Endothelial cell of umbilical vein (primary cell): ENCODE results near the gene SP1. TPM values are rescaled to one million over a fixed set of nuclear protein-coding genes. Genes with fewer than 3 reads are reported as not detected.

ENCODE experiments used
- BruUV-seq: library from RNA; stranded (reverse); fragments of 400-500 nt; replicated peaks from 2 replicates; lab custom pipeline; 2021; lab: Mats Ljungman, UMichigan
- CTCF ChIA-PET: fragments of 300-600, 350-600 bp; sonication (Branson Sonifier 250); formaldehyde crosslinking; loops from one replicate; lab custom pipeline; 2021; ENCODE audit warnings: antibody characterized with exemption, inconsistent platforms; lab: Charles Lee
- POLR2A ChIA-PET: fragments of 300-600, 350-600 bp; sonication (Branson Sonifier 250); formaldehyde crosslinking; loops from one replicate; lab custom pipeline; 2021; ENCODE audit warnings: antibody characterized with exemption, inconsistent platforms; lab: Charles Lee
- DNase-seq: peaks from one replicate; pipeline ENCODE4 v3.0.0-alpha.2; 2011; ENCODE audit warnings: low read depth, low spot score
- FAIRE-seq: peaks from 2 replicates; lab custom pipeline; 2011; peaks lifted over from hg19 to GRCh38; lab: Jason Lieb, UNC
- H2AFZ ChIP-seq: 2 replicates; pipeline ENCODE4 v1.6.0; 2012; ENCODE audit warnings: low read depth, low read length, control low read depth, inconsistent platforms
- H3K27ac ChIP-seq: 2 replicates; pipeline ENCODE4 v1.5.1; 2011; ENCODE audit warnings: low read depth, mild to moderate bottlenecking, control low read depth, low read length, moderate library complexity; ENCODE audit not compliant: insufficient read depth
- H3K27me3 ChIP-seq, 2 experiments: 2 replicates each; pipeline versions ENCODE4 v1.6.0 to v1.6.1; 2011; ENCODE audit warnings: low read length in 2 of 2, mixed read lengths in 1 of 2; ENCODE audit not compliant: control insufficient read depth in 2 of 2, insufficient read depth in 2 of 2
- H3K36me3 ChIP-seq, 2 experiments: 2 replicates in 1 of 2; 3 replicates in 1 of 2; pipeline ENCODE4 v1.5.1; 2011; ENCODE audit warnings: low read length in 2 of 2, mild to moderate bottlenecking in 1 of 2, moderate library complexity in 1 of 2; ENCODE audit not compliant: control insufficient read depth in 2 of 2, insufficient read depth in 2 of 2; ENCODE audit errors: extremely low read depth in 1 of 2
- H3K4me1 ChIP-seq: 3 replicates; pipeline ENCODE4 v1.5.1; 2011; ENCODE audit warnings: mild to moderate bottlenecking, low read length; ENCODE audit not compliant: control insufficient read depth, insufficient read depth; ENCODE audit errors: extremely low read depth
- H3K4me2 ChIP-seq: 2 replicates; pipeline ENCODE4 v1.6.1; 2011; ENCODE audit warnings: low read length, control low read depth, mixed read lengths; ENCODE audit not compliant: insufficient read depth
- H3K4me3 ChIP-seq, 3 experiments: fragments of 200-600 bp in 1 of 3; sonication (generic), shearing (Covaris generic) in 1 of 3; replicated peaks in 1 of 3; 2 replicates each; pipeline ENCODE4 v1.5.1; 2011 to 2016; ENCODE audit warnings: control low read depth in 3 of 3, low read length in 3 of 3, mild to moderate bottlenecking in 2 of 3, inconsistent platforms in 1 of 3, low read depth in 1 of 3, moderate library complexity in 1 of 3; ENCODE audit not compliant: insufficient read depth in 1 of 3
- H3K79me2 ChIP-seq: 2 replicates; pipeline ENCODE4 v1.6.0; 2012; ENCODE audit warnings: low read length, inconsistent platforms; ENCODE audit not compliant: control insufficient read depth, insufficient read depth
- H3K9ac ChIP-seq: replicated peaks from 2 replicates; pipeline ENCODE3; 2011; ENCODE audit warnings: low read length, control low read depth; ENCODE audit not compliant: insufficient read depth; ENCODE audit errors: extremely low read depth
- H3K9me1 ChIP-seq: replicated peaks from 3 replicates; pipeline ENCODE4 v1.6.0; 2011; ENCODE audit warnings: mild to moderate bottlenecking, low read length; ENCODE audit not compliant: control insufficient read depth, insufficient read depth; ENCODE audit errors: extremely low read depth
- H3K9me3 ChIP-seq: replicated peaks from 2 replicates; pipeline ENCODE4 v1.5.1; 2012; ENCODE audit warnings: low read length, inconsistent platforms; ENCODE audit not compliant: control insufficient read depth, insufficient read depth
- H4K20me1 ChIP-seq: replicated peaks from 2 replicates; pipeline ENCODE3; 2011; ENCODE audit warnings: mild to moderate bottlenecking, low read length; ENCODE audit not compliant: control insufficient read depth, insufficient read depth; ENCODE audit errors: extremely low read depth
- EZH2 ChIP-seq: IDR thresholded peaks from 2 replicates; pipeline ENCODE4 v1.6.1; 2012; ENCODE audit warnings: borderline replicate concordance, low read depth, mild to moderate bottlenecking, moderate library complexity, low read length, inconsistent platforms; ENCODE audit not compliant: severe bottlenecking
- dilution Hi-C: fragments of 300-500 bp; cut with MboI; formaldehyde crosslinking; loops from one replicate; pipeline ENCODE4 v1.15.0; 2019; ENCODE audit warnings: low sequenced_read_pairs; ENCODE audit not compliant: extremely low pct_ligation_motif_present
- intact Hi-C: fragments of 100-400 bp; cut with micrococcal nuclease; formaldehyde crosslinking; loops from one replicate; pipeline ENCODE4 v1.10.0; 2022
- polyA plus RNA-seq, 4 experiments: library from polyadenylated mRNA; depleted of rRNA in 3 of 4; stranded (reverse) in 3 of 4; unstranded in 1 of 4; fragments of >200 nt; gene quantifications; 2 replicates each; pipeline versions ENCODE4 v1.2.1 to v1.2.3, GENCODE V29; 2011 to 2012; ENCODE audit warnings: missing spikeins in 1 of 4
- total RNA-seq: library from RNA; stranded (reverse); gene quantifications from 2 replicates; pipeline ENCODE4 v1.2.3, GENCODE V29; 2021
- TF ChIP-seq, protein P1 (sequence below), 2 donors: IDR thresholded peaks; 1 replicate in 1 of 2; 2 replicates in 1 of 2; pipeline ENCODE4 v1.5.1; 2011; ENCODE audit warnings: low read length in 2 of 2, mild to moderate bottlenecking in 2 of 2, moderate library complexity in 2 of 2, control low read depth in 1 of 2, inconsistent platforms in 1 of 2, low read depth in 1 of 2; ENCODE audit not compliant: insufficient read depth in 1 of 2; ENCODE audit errors: extremely low read depth in 1 of 2

SP1 gene
- total and polyA plus RNA-seq, 2 donors (not counting 3 experiments of a cell fraction or from before 2014, with no cell fraction given): 34.8 to 56.3 TPM

- DNase-seq (peak; percentile 84), FAIRE-seq (peak; percentile 96)
- H3K27me3 ChIP-seq: no peaks in the 10 kb centered on the region
- CTCF ChIA-PET: interaction anchor here (0.6 to 8.3 kb wide), 50 partner anchors 9 to 221 kb away, joined by 3 to 444 read pairs (median 8); partner anchors contain the start of genes AAAS, AMHR2, MAP3K12 and MYG1
- TF ChIP-seq, protein P1, sequence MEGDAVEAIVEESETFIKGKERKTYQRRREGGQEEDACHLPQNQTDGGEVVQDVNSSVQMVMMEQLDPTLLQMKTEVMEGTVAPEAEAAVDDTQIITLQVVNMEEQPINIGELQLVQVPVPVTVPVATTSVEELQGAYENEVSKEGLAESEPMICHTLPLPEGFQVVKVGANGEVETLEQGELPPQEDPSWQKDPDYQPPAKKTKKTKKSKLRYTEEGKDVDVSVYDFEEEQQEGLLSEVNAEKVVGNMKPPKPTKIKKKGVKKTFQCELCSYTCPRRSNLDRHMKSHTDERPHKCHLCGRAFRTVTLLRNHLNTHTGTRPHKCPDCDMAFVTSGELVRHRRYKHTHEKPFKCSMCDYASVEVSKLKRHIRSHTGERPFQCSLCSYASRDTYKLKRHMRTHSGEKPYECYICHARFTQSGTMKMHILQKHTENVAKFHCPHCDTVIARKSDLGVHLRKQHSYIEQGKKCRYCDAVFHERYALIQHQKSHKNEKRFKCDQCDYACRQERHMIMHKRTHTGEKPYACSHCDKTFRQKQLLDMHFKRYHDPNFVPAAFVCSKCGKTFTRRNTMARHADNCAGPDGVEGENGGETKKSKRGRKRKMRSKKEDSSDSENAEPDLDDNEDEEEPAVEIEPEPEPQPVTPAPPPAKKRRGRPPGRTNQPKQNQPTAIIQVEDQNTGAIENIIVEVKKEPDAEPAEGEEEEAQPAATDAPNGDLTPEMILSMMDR (IDR thresholded peaks at IDR 0.05; ENCODE audit: extremely low read depth in 1 of 2, insufficient read depth in 1 of 2, low read depth in 1 of 2, low read length in 2 of 2): peak; percentile 73 to 79
- no peak for TF ChIP-seq EZH2
- H3K79me2 ChIP-seq: no peaks in the 10 kb centered on the region
- no peak overlapping the region for H3K27ac ChIP-seq
- no peak overlapping the region for H3K4me3 ChIP-seq
- no peaks in the 10 kb centered on the region for H3K9me1 ChIP-seq
- H2AFZ ChIP-seq: peak overlapping the region; percentile 40
- BruUV-seq: no TSS peak
- dilution Hi-C loops: no loop called here
- H3K4me2 ChIP-seq: no peak overlapping the region
- H3K36me3 ChIP-seq: no peaks in the 10 kb centered on the region
- peaks cover 2% of the 10 kb centered on the region for H3K4me1 ChIP-seq
- no peak overlapping the region for H3K9ac ChIP-seq
- intact Hi-C loops: loop anchor here (1.0 kb wide), 3 partner anchors 28 to 156 kb away; partner anchors contain the start of gene SP1
- H3K9me3 ChIP-seq: no peaks in the 10 kb centered on the region
- POLR2A ChIA-PET: interaction anchor here (0.6 kb wide), 1 partner anchor 27 kb away, joined by 3 read pairs; no protein-coding TSS in a partner anchor
- H4K20me1 ChIP-seq: no peaks in the 10 kb centered on the region
These were observed 27.4 kb upstream of the SP1 start for GRCh38 chr12:53352331-53353256.
